GM21786 (cell line): ENCODE results near the gene FAM53B.

Source experiments
- ATAC-seq: cut with Tn5 transposase; IDR thresholded peaks from one replicate; pipeline ENCODE4 v1.9.1; 2021; ENCODE audit not compliant: unreplicated experiment

The FAM53B gene

GRCh38 chr10:124698545-124699469, 45.4 kb downstream of the FAM53B start:
- ATAC-seq = no peak

DNA sequence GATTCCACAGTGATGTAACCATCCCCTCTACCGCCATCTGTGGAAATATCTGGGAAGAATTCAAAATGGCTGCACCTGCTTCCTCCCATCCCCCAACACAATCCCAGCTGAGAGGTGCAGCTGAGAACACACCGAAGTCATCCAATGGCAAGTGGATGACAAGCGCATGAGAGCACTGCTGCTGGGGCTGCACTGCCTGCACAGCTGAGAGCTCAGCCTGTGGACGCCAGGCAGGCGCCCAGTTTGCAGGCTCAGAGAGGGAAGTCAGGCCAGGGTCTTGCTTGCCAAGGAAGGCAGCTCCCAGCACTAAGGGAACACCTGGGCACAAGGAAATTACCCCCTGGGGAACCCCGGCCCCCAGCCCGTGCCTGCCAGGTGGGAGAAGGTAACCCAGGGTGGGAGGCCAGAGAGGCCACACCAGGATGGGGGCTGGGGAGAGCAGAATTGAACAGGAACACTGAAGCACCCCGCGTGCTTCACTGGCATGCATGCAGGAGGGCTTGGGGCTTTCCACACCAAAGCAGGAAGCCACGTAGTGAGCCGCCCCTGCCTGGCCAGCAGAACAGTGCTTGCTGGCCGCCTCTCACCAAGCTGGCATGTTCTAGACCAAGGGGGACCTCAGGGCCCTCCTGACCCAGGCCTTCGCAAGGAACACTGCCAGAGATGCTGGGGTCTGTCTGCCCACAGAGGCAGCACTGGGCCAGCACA, 46.2 kb downstream of the FAM53B start:
- peak; percentile 31 for ATAC-seq

DNA sequence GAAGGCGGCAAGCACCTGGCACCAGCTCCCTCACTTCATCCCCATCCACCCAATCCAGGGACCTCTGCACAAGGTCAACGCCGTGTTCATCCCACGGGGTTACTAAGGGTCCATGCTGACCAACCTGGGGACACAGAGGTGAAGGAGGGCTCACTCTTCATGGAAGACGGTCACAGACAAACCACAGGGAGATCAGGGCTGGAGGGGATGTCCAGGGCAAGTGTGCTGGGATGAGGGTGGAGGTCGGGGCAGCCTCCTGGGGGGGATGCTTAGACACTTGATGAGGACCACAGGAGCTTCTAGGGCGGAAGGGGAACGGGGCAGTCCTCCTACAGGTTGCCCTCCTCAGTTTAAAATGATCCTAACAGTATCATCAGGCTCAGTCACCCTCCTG, 46.7 kb downstream of the FAM53B start:
- ATAC-seq = no peak

DNA sequence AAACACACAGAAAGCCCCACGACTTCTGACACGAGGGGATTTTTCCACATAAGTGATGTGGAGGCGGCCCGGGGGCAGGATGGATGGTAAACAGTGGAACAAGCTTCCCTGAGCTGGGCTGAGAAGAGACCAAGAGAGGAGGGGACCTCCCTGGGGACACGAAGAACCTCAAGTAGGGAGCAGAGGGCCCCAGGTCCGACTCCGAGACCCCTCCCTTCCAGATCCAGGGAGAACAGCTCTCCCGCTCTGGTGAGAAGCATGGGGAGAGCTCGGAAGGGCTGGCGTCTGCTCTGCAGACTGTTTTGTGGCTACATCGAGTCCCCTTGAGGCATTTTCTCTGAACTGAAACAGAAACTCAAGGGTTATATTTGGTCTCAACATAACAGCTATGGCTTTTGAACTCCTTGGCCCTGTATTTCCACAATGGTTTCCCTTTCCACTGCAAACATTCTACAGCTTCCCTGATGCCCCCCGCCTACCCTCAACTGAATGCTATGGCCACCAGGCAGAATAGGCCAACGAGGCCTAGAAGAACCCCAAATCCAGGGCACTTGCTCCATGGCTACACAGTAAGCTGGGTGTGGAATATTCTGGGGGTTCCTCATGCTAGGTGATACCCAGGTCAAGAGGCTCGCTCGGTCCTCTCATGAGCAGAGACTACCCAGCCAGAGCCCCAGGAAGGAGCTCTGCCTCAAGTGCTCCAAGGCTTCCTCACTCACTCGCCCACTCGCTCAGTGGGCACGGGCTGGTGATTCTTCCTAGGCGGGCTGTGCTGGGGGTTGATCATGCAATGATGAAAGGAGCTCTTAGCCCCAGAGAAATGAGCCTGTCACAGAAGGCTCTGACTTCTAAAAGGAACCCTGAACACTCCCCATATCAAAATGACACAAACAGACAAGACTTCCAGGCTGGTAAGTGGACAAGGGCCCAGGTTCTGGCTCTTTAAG, 47.5 kb downstream of the FAM53B start:
- peak; percentile 70 for ATAC-seq

- no peak for ATAC-seq
Measured at GRCh38 chr10:124695259-124695658, 48.9 kb downstream of the FAM53B start.

- no peak for ATAC-seq
Measured at GRCh38 chr10:124694481-124695220, 49.5 kb downstream of the FAM53B start.

DNA sequence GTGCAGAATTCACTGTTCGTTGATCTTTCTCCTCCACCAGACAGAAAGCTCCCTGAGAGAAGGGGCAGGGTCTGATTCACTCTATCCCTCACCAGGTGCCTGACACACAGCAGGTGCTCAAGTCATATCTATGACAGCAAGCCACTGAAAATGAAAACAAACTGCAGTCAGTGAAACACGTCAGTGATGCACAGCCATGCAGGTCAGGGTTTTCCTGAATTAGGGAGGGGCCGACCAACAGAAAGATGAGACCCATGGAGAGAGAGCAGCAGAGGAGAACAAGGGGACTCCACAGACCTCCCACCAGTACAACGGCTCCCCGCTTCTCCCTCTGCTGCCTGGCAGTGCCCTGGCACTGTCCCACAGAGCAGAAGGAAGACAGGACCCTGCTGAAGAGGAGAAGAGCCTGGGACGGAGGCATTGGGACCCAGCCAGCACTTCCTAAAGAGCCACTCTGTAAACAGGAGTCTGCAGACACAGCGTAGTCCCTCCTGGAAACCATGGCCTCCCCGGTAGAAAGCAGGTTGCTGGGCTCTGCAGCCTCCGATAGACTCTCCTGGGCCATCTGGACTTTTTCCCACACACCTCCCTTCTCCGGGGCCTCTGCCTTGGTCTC, 50.3 kb downstream of the FAM53B start:
- ATAC-seq = peak; percentile 22

GRCh38 chr10:124693396-124693795, 50.8 kb downstream of the FAM53B start:
- ATAC-seq = no peak

DNA sequence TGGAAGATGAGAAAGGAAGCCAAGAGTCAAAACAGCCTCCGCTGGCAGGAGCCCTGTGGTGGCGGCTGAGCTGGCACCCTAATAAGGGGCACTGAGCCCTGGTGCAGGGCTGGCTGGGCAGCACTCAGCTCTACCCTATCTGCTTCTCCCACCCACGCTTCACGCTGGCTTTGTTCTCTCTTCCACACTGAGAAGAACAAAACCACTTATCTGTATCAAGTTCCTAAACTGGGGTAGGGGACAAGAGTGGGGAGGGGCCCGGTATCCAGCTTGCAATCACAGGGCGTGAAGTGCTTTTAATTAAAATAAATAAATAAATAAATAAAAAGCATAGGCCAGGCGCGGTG, 52.1 kb downstream of the FAM53B start:
- ATAC-seq = no peak

DNA sequence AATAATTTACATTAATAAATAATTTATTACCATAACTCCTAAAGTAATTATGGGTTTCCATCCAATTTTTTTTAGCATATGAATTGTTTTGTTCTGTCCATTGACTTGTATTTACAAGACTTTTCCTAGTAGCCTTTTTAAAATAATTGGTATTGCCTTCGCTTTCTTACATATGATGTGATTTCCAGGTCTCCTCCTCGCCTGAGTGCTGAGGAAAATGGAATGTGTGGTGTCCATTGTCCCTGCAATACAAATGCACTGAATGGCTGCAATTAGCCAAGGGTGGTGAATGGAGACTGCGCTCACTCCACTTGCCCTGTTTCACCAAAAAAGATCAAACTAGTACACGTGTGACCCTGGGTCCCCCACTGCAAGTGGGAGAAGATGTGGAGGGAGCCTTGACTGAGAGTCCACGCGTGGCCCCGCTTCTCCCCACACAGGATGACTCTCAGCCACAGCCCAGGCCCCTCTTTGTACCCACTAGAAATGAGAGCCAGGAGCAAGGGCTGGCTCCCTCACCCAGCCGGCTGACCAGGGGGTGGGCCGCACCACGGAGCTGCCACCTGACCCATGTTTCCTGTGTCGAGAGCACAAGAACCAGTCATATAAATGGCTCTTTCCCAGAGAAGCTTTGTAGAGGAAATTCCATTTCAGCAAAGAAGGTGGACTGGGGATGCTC, 52.6 kb downstream of the FAM53B start:
- ATAC-seq = no peak

- ATAC-seq = no peak
Measured at GRCh38 chr10:124691002-124691401, 53.2 kb downstream of the FAM53B start.

GRCh38 chr10:124689911-124690498, 54.2 kb downstream of the FAM53B start:
- no peak for ATAC-seq

DNA sequence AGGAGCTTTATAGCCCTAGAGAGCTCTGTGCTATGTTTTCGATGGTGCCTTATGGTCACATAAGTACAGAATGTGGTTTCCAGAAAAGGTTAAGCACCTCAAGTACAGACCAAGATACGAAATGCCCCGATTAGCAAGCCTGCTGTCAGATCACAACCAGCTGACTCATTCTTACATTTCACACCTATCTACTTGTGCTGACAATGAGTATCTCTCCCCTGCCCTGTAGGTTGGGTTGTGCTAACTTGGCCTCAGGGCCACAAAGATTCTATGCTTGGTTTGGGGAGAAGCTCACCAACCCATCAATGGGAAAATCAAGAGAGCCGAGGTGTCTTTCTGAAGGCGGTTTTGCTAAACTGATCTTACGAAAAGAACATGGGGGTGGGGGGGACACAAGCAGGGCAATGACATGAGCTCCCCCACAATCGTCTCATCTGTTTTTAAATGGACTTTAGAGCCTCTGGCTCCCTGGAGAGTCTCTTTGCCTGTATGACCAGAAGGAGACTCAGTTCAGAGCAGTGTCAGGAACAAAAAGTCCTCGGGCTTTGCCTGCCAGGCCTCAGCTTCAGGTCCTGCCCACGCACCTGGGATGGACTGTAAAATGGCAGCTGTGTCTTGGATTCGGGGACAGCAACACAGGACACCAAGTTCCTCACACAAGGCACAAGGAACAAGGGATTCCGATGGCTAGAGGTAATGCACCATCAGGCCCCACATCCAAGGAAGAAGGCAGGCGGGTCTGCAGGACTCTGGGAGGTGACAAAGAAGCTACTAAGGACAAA, 55.1 kb downstream of the FAM53B start:
- peak; percentile 89 for ATAC-seq

DNA sequence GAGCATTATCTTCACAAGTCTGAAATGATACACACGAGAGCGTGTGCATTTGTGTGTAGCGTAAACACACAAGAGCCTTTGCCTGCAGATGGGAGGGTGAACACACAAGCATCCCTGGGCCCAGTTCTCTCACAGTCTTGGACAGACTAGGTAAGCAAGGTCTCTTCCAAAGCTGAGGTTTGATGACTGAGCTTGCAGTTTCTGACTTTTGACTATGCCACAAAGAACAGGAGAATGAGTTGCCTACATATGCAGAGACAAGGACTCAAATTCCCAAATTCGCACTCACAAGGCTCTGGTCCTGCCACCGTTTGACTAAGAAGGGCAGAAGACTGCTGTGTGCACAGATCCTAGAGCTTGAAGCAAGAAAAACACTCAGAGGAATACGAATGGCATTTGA, 55.8 kb downstream of the FAM53B start:
- ATAC-seq = no peak

DNA sequence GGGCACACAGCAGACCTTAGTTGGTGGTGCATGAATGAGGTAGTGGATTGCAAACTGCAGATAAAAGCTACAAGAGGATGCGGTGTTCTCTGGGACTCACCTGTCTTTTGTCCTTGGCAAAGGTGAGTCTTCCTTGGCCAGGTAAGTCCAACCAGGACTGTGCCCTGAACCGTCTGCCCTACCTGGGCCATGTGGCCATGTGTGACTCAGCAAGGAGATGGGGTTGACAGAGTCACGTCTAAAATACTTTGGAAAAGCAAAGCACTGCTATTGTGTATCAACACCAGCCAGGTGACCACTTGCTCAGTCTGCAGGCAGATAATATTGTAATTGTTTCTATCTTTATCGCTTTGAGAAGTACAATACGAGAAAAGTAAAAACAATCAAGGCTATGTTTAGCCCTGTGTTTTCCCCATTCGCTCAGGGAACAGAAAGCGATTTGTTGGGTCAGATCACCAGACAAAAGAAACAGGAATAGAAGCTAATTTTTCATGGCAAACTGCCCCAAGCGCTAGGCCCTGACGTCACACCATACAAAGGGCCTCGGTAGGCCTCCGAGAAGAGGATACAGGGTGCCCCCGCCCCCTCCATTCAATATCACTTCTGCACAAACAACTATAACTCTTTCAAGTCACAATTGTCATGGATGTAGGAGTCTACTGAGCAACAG, 57.3 kb downstream of the FAM53B start:
- no peak for ATAC-seq

- no peak for ATAC-seq
Measured at GRCh38 chr10:124685261-124685660, 58.9 kb downstream of the FAM53B start.

- ATAC-seq = no peak
Measured at GRCh38 chr10:124683814-124684213, 60.4 kb downstream of the FAM53B start.
